Pancreas (tissue), 10 donors: ENCODE data around the gene HNRNPH2. TPM values are rescaled to one million over a fixed set of nuclear protein-coding genes. Genes with fewer than 3 reads are reported as not detected.

Experiments used
- ATAC-seq, 4 donors: fragments of 200-7000 bp; cut with Tn5 transposase; one replicate each; pipeline versions ENCODE4 v1.8.0 to v1.9.1; 2020; ENCODE audit warnings: mild to moderate bottlenecking in 4 of 4, moderate library complexity in 4 of 4
- DNase-seq, 6 donors: peaks; one replicate each; pipeline ENCODE4 v3.0.0-alpha.2; 2020
- FAIRE-seq: peaks from 2 replicates; lab custom pipeline; 2012; peaks lifted over from hg19 to GRCh38; lab: Jason Lieb, UNC
- H3K27ac ChIP-seq, 4 donors: fragments of 200-600 bp; sonication (generic); 1 replicate in 3 of 4; 2 replicates in 1 of 4; pipeline versions ENCODE4 v1.5.0 to v1.8.0; 2020
- H3K27me3 ChIP-seq, 4 donors: fragments of 200-600 bp; one replicate each; pipeline ENCODE4 v1.8.0; 2021
- H3K36me3 ChIP-seq, 3 donors: fragments of 200-600 bp; sonication (generic) in 1 of 3; one replicate each; pipeline versions ENCODE4 v1.5.0 to v1.8.0; 2020 to 2021
- H3K4me1 ChIP-seq, 3 donors: fragments of 200-600 bp; one replicate each; pipeline ENCODE4 v1.8.0; 2021
- H3K4me3 ChIP-seq, 4 donors: fragments of 200-600 bp; sonication (generic) in 2 of 4; one replicate each; pipeline versions ENCODE4 v1.5.0 to v1.8.0; 2020 to 2021
- H3K9me3 ChIP-seq, 4 donors: fragments of 200-600 bp; one replicate each; pipeline ENCODE4 v1.8.0; 2021
- WGBS, 2 donors: extraction: QIAGEN DNeasy Blood & Tissue Kit; methylation state at CpG; one replicate each; pipeline ENCODE4 v1.1.7; 2013; 5-methylcytosine and 5-hydroxymethylcytosine counted together
- intact Hi-C, 3 donors: fragments of 100-400 bp; cut with DNase I; formaldehyde crosslinking; loops; one replicate each; pipeline versions ENCODE4 v1.11.1 to v1.14.2; 2022
- polyA plus RNA-seq, 2 donors: library from polyadenylated mRNA; stranded (reverse); fragments of 200-250 nt; gene quantifications; one replicate each; pipeline ENCODE4 v1.2.3, GENCODE V29; 2013
- total RNA-seq, 6 donors: library from RNA; stranded (reverse); fragmentation: NEBNext Ultra II Directional in 4 of 6; extraction: Animal tissue kit (Norgen Biotek cat#: 25700) in 4 of 6; gene quantifications; one replicate each; pipeline versions ENCODE4 v1.2.1 to v1.2.4, GENCODE V29; 2021 to 2023
- TF ChIP-seq, protein P1 (sequence below), 4 donors: fragments of 200-600 bp; sonication (generic) in 3 of 4; IDR thresholded peaks; one replicate each; pipeline versions ENCODE4 v1.5.0 to v1.8.0; 2021; ENCODE audit warnings: antibody characterized with exemption in 4 of 4
- donor health status: healthy with polysubstance abuse.
- donor health status: DM: no; HTN: no; CAD: no; lungs with moderate emphysema.
- donor health status: DM: no; HTN: no; CAD: no.
- donor health status: control.
- donor health status: control.
- donor health status: Bipolar disorder and iron deficiency.
- donor health status: DM: yes; HTN: yes; CAD: no.
- donor health status: DM: no; HTN: no; CAD: no.
- donor health status: DM: no; HTN: no; CAD: no.
- donor health status: DM: yes; HTN: yes; CAD: no.

The HNRNPH2 gene
- total and polyA plus RNA-seq, 8 donors: 15.0 to 42.5 (median 23.3) TPM

DNA sequence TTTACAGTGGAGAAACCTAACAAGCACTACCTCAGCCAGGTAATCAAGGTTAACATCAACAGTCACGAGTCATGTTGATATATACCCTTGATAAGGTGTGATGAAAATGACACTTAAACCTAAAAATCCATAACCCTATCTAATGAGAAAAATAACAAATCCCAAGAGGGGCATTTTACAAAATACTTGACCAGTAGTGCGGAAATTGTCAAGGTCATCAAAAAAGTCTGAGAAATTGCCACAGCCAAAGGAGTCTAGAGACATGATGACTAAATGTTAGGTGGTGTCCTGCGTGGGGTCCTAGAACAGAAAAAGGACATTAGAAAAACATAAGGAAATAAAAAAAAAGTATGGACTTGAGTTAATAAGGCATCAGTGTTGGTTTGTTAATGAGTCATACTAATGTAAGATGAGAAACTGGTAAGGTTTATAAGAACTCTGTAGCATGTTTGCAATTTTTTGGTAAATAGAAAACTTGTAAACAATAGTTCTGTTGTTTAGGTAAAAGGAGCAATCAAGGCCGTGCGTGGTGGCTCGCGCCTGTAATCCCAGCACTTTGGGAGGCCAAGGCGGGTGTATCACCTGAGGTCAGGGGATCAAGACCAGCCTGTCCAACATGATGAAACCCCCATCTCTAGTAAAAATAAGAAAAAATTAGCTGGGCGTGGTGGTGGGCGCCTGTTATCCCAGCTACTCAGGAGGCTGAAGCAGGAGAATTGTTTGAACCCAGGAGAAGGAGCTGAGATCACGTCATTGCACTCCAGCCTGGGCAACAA is 14.3 kb upstream of the HNRNPH2 start:
- no peak for DNase-seq
- Histone ChIP-seq H3K27ac (no peak overlapping the region), H3K9me3 (no peaks in the 10 kb centered on the region), H3K27me3 (peaks cover 0 to 4% (median 0%) of the 10 kb centered on the region in 4 donors), H3K4me3 (no peak overlapping the region), H3K4me1 (no peaks in the 10 kb centered on the region), H3K36me3 (no peaks in the 10 kb centered on the region)
- TF ChIP-seq, protein P1, sequence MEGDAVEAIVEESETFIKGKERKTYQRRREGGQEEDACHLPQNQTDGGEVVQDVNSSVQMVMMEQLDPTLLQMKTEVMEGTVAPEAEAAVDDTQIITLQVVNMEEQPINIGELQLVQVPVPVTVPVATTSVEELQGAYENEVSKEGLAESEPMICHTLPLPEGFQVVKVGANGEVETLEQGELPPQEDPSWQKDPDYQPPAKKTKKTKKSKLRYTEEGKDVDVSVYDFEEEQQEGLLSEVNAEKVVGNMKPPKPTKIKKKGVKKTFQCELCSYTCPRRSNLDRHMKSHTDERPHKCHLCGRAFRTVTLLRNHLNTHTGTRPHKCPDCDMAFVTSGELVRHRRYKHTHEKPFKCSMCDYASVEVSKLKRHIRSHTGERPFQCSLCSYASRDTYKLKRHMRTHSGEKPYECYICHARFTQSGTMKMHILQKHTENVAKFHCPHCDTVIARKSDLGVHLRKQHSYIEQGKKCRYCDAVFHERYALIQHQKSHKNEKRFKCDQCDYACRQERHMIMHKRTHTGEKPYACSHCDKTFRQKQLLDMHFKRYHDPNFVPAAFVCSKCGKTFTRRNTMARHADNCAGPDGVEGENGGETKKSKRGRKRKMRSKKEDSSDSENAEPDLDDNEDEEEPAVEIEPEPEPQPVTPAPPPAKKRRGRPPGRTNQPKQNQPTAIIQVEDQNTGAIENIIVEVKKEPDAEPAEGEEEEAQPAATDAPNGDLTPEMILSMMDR (IDR thresholded peaks at IDR 0.05): no peak
- no peak for FAIRE-seq
- 75 to 80% methylated on average over 11 of the region's 11 CpGs for WGBS, 2 donors
- no peak for ATAC-seq
- intact Hi-C loops: no loop called here

DNA sequence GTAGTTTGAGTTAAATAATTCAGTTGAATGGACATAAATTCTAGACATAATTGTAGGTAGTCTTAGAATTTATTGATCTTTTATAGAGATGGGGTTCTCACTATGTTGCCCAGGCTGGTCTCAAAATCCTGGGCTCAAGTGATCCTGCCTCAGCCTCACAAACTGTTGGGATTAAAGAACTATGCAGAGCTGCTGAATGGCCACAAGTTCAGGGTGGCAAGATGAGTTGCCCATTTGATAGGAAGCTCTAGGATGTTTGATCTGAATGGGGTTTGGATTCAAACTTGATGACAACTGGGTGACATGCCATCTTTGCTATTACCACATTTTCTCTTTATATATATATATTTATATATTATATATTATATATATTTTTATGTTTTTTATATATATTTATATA is 13.7 kb upstream of the HNRNPH2 start:
- TF ChIP-seq, protein P1 (IDR thresholded peaks at IDR 0.05): no peak
- Histone ChIP-seq H3K9me3 (no peaks in the 10 kb centered on the region), H3K4me3 (no peak overlapping the region), H3K27ac (no peak overlapping the region), H3K27me3 (peaks cover 0 to 4% (median 0%) of the 10 kb centered on the region in 4 donors), H3K4me1 (no peaks in the 10 kb centered on the region), H3K36me3 (no peaks in the 10 kb centered on the region)
- no peak for DNase-seq
- no peak for ATAC-seq
- intact Hi-C loops: no loop called here
- no peak for FAIRE-seq

DNA sequence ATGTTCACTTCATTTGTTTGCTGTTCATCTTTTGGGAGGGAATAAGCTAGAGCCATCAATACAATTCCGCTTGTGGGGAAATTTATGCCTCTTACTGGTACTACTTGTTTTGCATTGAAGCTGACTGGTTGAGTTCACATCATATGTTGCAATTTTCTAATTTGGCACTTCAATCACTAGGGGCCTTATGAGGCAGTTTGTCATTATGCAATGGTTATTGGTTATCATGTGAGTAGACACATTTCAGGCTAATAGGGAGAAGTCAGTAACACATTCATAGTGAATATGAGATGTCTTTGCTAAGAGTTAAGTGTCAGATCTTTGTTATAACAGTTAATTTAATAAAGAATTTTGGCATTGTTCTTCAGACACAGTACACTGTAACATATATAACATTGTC is 12.2 kb upstream of the HNRNPH2 start:
- no peak overlapping the region for H3K27ac ChIP-seq
- intact Hi-C loops: no loop called here
- no peaks in the 10 kb centered on the region for H3K36me3 ChIP-seq
- DNase-seq (no peak), ATAC-seq (no peak), FAIRE-seq (no peak)
- WGBS, 2 donors: 85 to 94% methylated on average over 1 of the region's 1 CpG
- H3K9me3 ChIP-seq: no peaks in the 10 kb centered on the region
- H3K27me3 ChIP-seq: peaks cover 0 to 4% (median 0%) of the 10 kb centered on the region in 4 donors
- no peak overlapping the region for H3K4me3 ChIP-seq
- H3K4me1 ChIP-seq: no peaks in the 10 kb centered on the region
- TF ChIP-seq, protein P1 (IDR thresholded peaks at IDR 0.05): no peak

DNA sequence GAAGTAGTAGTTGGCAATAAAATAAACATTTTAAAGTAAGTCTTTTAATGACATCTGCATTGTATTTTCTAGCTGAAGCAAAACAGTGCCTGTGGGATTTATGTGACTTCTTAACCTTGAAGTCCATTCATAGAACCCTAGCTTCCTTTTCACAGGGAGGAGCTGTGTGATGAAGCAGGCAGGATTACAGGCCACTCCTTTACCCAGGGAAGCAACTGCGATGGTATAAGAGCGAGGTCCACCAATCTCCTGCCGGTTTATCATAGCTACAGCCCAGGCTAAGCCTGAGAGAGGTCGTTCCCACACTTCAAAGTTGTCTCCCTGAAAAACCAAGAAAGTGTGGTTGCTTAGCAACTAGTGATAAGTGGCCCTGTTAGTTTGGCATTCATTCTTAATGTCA is 10.2 kb upstream of the HNRNPH2 start:
- intact Hi-C loops: no loop called here
- Histone ChIP-seq H3K27ac (no peak overlapping the region), H3K27me3 (peaks cover 0 to 4% (median 0%) of the 10 kb centered on the region in 4 donors), H3K9me3 (no peaks in the 10 kb centered on the region), H3K4me3 (no peak overlapping the region), H3K4me1 (no peaks in the 10 kb centered on the region), H3K36me3 (no peaks in the 10 kb centered on the region)
- DNase-seq (no peak), ATAC-seq (no peak), FAIRE-seq (no peak)
- 29 to 32% methylated on average over 4 of the region's 4 CpGs for WGBS, 2 donors
- TF ChIP-seq, protein P1 (IDR thresholded peaks at IDR 0.05): no peak

DNA sequence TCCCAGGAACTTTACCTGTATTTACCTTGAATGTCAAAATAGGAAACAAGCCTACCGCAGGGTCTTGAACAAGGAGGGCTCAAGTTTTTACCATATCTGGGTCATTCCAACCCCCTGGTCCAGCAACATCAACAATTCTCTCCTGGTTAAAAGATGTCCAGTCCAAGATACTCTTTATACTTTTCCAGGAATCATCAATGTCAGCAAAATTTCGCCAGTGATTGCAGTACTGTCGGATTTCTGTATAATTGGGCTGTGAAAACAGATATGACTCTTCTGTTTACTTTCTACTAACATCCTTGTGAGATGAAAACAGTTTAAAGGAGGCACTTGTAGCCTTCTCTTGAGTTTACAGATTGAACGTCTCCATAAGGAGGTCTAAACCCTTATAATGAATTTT is 9.3 kb upstream of the HNRNPH2 start:
- no peak overlapping the region for H3K27ac ChIP-seq
- H3K27me3 ChIP-seq: peaks cover 0 to 4% (median 0%) of the 10 kb centered on the region in 4 donors
- no peak for ATAC-seq
- intact Hi-C loops: no loop called here
- no peak for DNase-seq
- no peaks in the 10 kb centered on the region for H3K36me3 ChIP-seq
- no peak for FAIRE-seq
- WGBS, 2 donors: 67 to 79% methylated on average over 4 of the region's 4 CpGs
- H3K4me3 ChIP-seq: no peak overlapping the region
- H3K9me3 ChIP-seq: no peaks in the 10 kb centered on the region
- TF ChIP-seq, protein P1 (IDR thresholded peaks at IDR 0.05): no peak
- H3K4me1 ChIP-seq: no peaks in the 10 kb centered on the region
